Body of pancreas (tissue), 4 donors: Measurements from ENCODE around the gene ADAMTS19.

Experiments
- POLR2A ChIP-seq, 3 donors: fragments of 450-650 bp; IDR thresholded peaks; one replicate each; pipeline ENCODE4 v1.6.1; 2016; ENCODE audit warnings: antibody characterized with exemption in 3 of 3, mild to moderate bottlenecking in 2 of 3
- TF ChIP-seq, protein P1 (sequence below), 7 experiments: fragments of 450-650 bp in 4 of 7; fragments of 200-600 bp in 3 of 7; sonication (generic) in 3 of 7; IDR thresholded peaks; one replicate each; pipeline ENCODE4 v1.5.1; 2016 to 2019; ENCODE audit warnings: antibody characterized with exemption in 7 of 7

DNA sequence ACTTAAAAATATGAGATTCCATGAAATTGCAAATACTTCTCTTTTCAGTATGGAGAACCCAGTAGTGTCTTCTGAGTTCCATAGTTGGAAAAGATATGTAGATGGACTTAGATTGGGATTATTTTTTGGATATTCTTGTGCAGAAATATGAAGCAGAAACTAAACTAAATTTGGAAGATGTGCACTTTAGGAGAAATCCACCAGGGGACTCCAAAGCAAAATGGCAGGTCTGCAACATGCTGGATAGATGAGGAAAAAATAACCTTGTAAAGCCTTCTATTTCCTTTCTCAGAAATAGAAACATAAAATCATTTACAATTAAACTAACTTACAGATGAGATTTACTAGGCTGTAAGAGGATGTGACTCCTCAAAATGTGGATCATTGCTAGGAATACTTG lies 238.6 kb downstream of the ADAMTS19 start:
- TF ChIP-seq, protein P1, sequence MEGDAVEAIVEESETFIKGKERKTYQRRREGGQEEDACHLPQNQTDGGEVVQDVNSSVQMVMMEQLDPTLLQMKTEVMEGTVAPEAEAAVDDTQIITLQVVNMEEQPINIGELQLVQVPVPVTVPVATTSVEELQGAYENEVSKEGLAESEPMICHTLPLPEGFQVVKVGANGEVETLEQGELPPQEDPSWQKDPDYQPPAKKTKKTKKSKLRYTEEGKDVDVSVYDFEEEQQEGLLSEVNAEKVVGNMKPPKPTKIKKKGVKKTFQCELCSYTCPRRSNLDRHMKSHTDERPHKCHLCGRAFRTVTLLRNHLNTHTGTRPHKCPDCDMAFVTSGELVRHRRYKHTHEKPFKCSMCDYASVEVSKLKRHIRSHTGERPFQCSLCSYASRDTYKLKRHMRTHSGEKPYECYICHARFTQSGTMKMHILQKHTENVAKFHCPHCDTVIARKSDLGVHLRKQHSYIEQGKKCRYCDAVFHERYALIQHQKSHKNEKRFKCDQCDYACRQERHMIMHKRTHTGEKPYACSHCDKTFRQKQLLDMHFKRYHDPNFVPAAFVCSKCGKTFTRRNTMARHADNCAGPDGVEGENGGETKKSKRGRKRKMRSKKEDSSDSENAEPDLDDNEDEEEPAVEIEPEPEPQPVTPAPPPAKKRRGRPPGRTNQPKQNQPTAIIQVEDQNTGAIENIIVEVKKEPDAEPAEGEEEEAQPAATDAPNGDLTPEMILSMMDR (IDR thresholded peaks at IDR 0.05), result no peak
- TF ChIP-seq POLR2A (IDR thresholded peaks at IDR 0.05), result no peak
